ENCODE data around the gene SLC6A1.

The SLC6A1 gene

DNA sequence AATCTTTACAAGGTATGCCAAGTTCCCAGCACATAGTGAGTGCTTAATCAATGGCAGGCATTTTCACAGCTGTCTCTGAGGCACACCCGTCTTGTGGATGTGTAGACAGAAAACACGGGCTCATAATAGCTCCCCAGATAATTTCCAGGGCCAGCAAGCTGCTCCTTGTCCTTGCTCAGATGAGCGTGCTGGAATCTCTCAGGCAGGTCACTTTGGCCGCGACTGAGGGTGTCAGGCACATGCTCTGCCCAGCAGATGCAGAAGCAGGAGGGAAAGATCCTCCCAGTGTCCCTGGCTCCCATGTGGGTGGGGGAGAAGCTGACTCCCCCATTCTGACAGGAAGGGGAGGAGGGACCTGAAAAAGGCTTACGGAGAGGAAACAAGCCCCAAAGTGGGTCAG lies 35.6 kb upstream of the SLC6A1 start:
- Mint-ChIP-seq H3K27me3 (peaks cover 23 to 72% of the 10 kb centered on the region in 2 donors), H3K36me3 (ENCODE audit: insufficient read depth) (no peaks in the 10 kb centered on the region), H3K4me3 (no peak overlapping the region), H3K4me1 (ENCODE audit: low read depth in 2 of 2) (no peaks in the 10 kb centered on the region), H3K9me3 (no peaks in the 10 kb centered on the region), H3K27ac (no peak overlapping the region)
- DNase-seq (no peak), ATAC-seq (replicated peaks) (no peak)

DNA sequence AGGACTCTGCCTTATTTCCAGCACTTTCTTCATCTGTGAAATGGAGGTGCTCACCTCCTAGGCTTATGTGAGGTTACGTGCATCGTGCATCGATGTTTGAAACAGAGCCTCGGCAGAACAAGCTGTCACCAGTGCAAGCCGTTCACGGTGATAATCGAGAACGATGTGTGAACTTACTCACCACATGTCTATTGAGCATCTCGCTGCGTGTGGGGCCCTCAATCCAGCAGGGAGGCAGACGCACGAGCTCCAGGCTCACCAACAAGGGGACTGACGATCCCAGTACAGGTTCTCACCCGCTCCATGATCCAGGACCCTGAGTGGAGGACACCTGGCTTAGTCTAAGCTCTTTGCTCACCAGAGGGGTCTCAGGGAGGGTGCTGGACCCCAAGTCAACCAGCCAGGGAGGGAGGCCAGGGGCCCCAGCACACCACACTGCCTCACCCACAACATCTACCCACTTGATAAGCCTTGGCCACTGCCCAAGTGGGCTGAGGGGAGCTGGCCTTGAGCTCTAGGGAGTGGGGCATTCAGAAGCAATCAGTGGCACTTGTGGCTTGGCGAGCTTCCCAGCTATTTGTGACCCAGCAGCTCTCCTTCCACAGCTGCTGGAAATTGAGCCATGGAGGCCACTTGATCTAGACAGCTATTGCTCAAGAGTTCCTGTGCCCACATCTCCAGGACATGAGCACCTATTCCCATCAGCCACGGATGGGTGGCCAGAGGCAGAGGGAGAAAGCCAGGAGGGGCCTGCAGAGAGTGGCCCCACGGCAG lies 34.4 kb upstream of the SLC6A1 start:
- peaks cover 23 to 79% of the 10 kb centered on the region in 2 donors for H3K27me3 Mint-ChIP-seq
- H3K36me3 Mint-ChIP-seq (ENCODE audit: insufficient read depth) = no peaks in the 10 kb centered on the region
- H3K9me3 Mint-ChIP-seq = no peaks in the 10 kb centered on the region
- no peak overlapping the region for H3K27ac Mint-ChIP-seq
- no peak for ATAC-seq (replicated peaks)
- no peaks in the 10 kb centered on the region for H3K4me1 Mint-ChIP-seq (ENCODE audit: low read depth in 2 of 2)
- DNase-seq = no peak
- no peak overlapping the region for H3K4me3 Mint-ChIP-seq

DNA sequence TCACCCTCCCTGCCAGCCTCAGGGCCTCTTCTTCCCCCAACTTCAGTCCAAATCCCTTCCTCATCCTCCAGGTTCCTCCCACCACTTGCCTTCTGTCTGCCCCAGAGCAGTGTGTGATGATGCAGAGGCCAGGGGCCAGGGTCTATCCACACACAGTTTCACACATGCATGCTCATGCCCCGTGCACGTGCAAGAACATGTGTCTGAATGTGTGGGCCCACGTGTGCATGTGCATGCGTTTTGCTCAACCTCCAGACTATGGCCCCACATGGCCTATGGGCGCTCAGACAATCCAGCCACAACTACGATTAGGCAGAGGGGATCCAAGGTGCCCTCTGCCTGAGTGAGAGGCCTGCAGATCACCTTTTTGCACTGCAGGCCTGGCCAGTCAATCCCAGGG lies 32.3 kb upstream of the SLC6A1 start:
- Mint-ChIP-seq H3K27ac (no peak overlapping the region), H3K36me3 (ENCODE audit: insufficient read depth) (no peaks in the 10 kb centered on the region), H3K27me3 (peaks cover 26 to 68% of the 10 kb centered on the region in 2 donors), H3K4me3 (no peak overlapping the region), H3K9me3 (peaks cover 0 to 3% of the 10 kb centered on the region in 2 donors), H3K4me1 (ENCODE audit: low read depth in 2 of 2) (no peaks in the 10 kb centered on the region)
- no peak for DNase-seq
- no peak for ATAC-seq (replicated peaks)

DNA sequence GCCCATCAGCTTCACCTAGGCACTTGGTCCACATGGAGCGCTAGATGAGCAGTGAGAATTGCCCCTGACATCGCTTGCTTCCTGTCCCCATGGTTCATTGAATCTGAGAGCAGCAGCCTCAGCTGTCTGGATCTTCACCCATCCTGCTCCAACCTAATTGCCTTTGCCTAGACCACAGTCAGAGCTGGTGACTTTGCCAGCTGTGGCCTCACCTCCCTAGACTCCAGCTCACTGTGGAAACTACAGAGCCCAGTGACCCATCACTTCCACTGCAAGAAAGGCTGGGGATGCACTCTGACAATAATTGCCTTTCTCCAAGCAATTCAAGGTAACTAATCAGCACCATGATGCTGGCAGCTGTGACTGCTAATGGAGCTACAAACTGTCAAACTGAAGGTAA lies 30.6 kb upstream of the SLC6A1 start:
- Mint-ChIP-seq H3K36me3 (ENCODE audit: insufficient read depth) (no peaks in the 10 kb centered on the region), H3K27me3 (peaks cover 30 to 68% of the 10 kb centered on the region in 2 donors), H3K4me3 (no peak overlapping the region), H3K9me3 (peaks cover 0 to 3% of the 10 kb centered on the region in 2 donors), H3K4me1 (ENCODE audit: low read depth in 2 of 2) (no peaks in the 10 kb centered on the region), H3K27ac (no peak overlapping the region)
- DNase-seq = no peak
- ATAC-seq (replicated peaks) = no peak

DNA sequence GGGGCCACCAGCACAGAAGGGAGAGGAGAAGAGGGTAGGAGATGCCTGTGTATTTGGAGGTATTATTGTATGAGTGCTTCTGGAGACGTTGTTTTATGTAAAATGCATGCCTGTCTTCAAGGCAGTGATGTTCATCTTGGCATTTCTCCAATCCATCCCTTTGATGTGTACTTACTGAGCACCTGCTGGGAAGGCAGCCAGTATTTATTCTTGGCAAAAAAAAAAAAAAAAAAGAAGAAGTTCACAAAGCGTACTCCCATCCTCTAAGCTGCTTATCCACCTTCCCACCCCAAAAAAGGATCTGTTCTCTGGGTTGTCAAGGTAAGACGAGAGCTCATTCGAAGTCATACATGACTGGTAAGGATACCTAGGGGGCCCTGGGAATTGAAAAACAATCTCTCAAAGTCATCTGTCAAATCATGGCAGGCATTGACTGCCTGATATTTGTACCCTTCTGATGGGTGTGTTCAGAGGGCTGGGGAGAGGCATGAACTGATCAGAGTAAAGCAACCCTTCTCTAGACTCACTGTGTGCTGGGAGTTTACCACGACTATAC lies 30.0 kb upstream of the SLC6A1 start:
- ATAC-seq (replicated peaks) (no peak), DNase-seq (no peak)
- Mint-ChIP-seq H3K27me3 (peaks cover 30 to 73% of the 10 kb centered on the region in 2 donors), H3K9me3 (peaks cover 0 to 3% of the 10 kb centered on the region in 2 donors), H3K36me3 (ENCODE audit: insufficient read depth) (no peaks in the 10 kb centered on the region), H3K4me1 (ENCODE audit: low read depth in 2 of 2) (no peaks in the 10 kb centered on the region), H3K4me3 (no peak overlapping the region), H3K27ac (no peak overlapping the region)

DNA sequence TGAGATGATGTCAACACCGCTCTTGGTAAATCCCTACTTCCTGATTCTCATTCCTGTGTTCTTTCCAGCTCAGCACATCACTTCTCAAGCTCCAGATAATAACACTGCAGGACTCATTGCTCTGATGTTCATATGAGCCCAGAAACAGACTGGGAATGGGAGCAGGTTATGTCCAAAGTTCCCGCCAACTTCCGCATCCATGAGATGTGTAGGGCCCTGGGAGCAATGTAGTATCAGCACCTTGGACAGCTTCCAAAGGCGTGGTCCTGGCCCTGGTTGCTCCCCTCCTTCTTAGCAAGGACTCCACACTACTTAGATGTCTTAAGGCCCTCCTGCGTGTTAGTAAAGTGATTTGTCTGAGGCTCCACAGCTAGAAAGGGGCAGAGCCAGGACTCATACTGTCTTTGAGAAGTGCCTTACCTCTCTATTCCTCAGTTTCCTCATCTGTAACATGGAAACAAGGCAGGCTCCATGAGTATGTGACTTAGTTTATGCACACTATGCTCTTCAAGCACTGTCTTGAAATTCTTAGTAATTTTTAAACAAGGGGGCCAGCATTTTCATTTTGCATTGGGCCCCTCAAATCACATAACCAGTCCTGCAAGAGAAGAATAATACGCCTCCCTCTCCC lies 27.9 kb upstream of the SLC6A1 start:
- H3K4me1 Mint-ChIP-seq (ENCODE audit: low read depth in 2 of 2) = no peaks in the 10 kb centered on the region
- H3K36me3 Mint-ChIP-seq (ENCODE audit: insufficient read depth) = no peaks in the 10 kb centered on the region
- no peak overlapping the region for H3K4me3 Mint-ChIP-seq
- no peak for DNase-seq
- peaks cover 35 to 66% of the 10 kb centered on the region in 2 donors for H3K27me3 Mint-ChIP-seq
- ATAC-seq (replicated peaks) = no peak
- H3K9me3 Mint-ChIP-seq = peaks cover 0 to 3% of the 10 kb centered on the region in 2 donors
- no peak overlapping the region for H3K27ac Mint-ChIP-seq

DNA sequence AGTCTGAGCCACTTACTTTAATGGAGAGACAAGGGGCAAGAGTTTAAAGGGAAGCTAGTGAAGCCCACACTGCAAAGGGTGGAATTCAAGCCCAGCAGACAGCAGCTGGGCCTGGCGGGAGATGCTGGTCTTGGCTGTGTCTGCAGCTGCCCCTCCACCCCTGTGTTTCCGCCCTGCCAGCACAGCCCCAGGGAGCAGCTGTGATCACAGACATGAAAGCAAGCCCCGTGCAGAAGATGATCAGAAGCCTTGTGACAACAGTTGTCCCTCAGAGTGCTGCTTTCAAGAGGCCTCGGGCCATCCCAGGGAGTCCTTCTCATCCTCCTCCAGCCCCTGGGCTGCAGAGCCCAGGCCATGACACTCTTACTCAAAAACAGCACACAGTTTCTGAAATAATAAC lies 24.1 kb upstream of the SLC6A1 start:
- H3K4me3 Mint-ChIP-seq = no peak overlapping the region
- no peaks in the 10 kb centered on the region for H3K36me3 Mint-ChIP-seq (ENCODE audit: insufficient read depth)
- no peak overlapping the region for H3K27ac Mint-ChIP-seq
- H3K4me1 Mint-ChIP-seq (ENCODE audit: low read depth in 2 of 2) = peaks cover 0 to 2% of the 10 kb centered on the region in 2 donors
- peaks cover 0 to 3% of the 10 kb centered on the region in 2 donors for H3K9me3 Mint-ChIP-seq
- no peak for DNase-seq
- peaks cover 30 to 63% of the 10 kb centered on the region in 2 donors for H3K27me3 Mint-ChIP-seq
- no peak for ATAC-seq (replicated peaks)

DNA sequence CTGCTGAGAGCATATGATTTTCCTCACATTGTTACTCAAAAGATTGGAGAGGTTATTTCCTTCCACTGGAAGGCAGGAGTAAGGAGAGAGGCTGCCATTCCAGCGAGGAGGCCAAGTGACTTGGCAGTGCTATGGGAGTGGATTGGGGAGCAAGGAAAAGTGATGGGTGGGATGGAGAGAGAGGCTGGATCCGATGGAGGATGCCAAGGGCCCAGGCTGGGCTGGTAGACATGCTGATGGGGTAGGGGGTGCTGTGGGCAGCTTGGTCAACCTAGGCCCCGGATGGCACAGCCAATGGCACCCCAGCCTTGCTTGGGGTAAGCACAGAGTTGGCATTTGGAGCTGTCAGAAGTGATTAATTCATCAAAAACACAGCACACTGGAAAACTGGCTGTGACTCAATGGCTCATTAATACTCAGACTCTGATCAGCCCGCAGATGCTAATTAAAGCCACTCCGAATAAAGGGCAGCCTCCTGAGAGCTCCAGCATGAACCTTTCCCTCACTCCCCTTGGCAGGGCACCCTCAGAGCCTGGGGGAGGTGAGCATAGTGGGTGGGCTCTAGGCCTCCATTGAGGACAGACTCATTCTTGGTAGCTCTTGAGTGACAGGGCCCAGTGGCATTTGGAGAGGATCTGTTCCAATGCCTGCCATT lies 22.1 kb upstream of the SLC6A1 start:
- H3K27me3 Mint-ChIP-seq = peaks cover 27 to 69% of the 10 kb centered on the region in 2 donors
- no peak overlapping the region for H3K27ac Mint-ChIP-seq
- ATAC-seq (replicated peaks) (no peak), DNase-seq (no peak)
- no peaks in the 10 kb centered on the region for H3K36me3 Mint-ChIP-seq (ENCODE audit: insufficient read depth)
- H3K4me3 Mint-ChIP-seq = no peak overlapping the region
- no peaks in the 10 kb centered on the region for H3K9me3 Mint-ChIP-seq
- H3K4me1 Mint-ChIP-seq (ENCODE audit: low read depth in 2 of 2) = peaks cover 0 to 2% of the 10 kb centered on the region in 2 donors

DNA sequence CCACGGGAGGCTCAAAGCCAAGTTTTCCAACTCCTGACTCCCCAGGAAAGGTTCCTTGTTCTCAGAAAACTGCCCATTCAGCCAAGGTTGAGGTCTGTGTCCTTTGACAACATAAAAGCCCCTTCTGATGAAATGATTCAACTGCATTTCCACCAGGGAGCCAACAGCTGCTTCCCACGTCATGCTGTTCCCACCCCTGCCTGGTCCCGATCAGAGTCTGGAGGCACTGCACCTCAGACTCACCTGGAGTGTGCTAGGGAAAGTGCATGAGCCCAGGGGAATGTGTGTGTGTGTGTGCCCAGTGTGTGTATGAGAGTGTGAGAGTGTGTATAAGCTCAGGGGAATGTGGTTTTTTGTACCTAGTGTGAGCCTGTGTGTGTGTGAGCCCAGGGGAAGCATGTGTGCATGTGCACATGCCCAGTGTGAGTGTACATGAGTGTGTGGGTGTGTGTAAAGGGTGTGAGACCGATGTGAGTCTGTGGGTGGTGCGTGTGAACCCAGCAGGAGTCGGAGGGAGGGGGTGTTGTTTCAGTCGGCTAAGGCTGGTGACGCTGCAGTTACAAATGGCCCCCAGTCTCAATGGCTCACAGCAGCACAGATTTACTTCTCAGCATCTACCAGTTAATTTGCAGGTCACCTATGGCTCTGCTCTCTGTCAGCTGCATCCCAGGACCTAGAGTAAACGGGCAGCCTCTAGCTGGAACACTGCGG lies 20.3 kb upstream of the SLC6A1 start:
- no peak overlapping the region for H3K4me3 Mint-ChIP-seq
- no peaks in the 10 kb centered on the region for H3K9me3 Mint-ChIP-seq
- no peak overlapping the region for H3K27ac Mint-ChIP-seq
- ATAC-seq (replicated peaks) (no peak), DNase-seq (no peak)
- H3K27me3 Mint-ChIP-seq = peaks cover 13 to 64% of the 10 kb centered on the region in 2 donors
- H3K36me3 Mint-ChIP-seq (ENCODE audit: insufficient read depth) = no peaks in the 10 kb centered on the region
- peaks cover 0 to 2% of the 10 kb centered on the region in 2 donors for H3K4me1 Mint-ChIP-seq (ENCODE audit: low read depth in 2 of 2)

DNA sequence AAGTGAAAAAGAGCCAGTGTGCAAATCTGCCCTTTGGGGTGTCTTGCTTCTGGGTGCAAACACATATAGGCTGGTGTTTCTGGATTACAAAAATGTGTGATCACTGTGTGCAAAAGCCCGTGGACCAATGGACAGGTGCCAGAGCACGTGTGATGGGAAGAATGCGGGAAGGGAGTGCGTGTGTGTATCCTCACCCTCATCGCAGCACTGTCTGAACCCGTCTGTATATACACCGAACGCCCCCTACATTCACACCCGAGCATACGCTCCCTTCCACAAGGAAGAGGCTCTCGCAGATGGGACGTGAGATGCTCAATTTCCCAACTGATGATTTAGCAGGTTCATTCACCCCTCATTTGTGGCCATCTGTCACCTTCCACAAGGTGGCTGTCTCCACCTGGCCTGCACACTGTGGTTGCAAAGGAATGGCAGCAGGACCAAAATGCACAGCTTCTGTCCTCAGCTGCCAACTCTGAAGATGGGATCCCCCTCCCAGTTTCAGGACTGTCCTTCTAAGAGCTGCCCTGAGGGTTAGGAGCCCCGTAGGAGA lies 19.4 kb upstream of the SLC6A1 start:
- DNase-seq (no peak), ATAC-seq (replicated peaks) (no peak)
- H3K27ac Mint-ChIP-seq = no peak overlapping the region
- H3K4me1 Mint-ChIP-seq (ENCODE audit: low read depth in 2 of 2) = peaks cover 0 to 2% of the 10 kb centered on the region in 2 donors
- no peak overlapping the region for H3K4me3 Mint-ChIP-seq
- peaks cover 11 to 70% of the 10 kb centered on the region in 2 donors for H3K27me3 Mint-ChIP-seq
- no peaks in the 10 kb centered on the region for H3K9me3 Mint-ChIP-seq
- H3K36me3 Mint-ChIP-seq (ENCODE audit: insufficient read depth) = no peaks in the 10 kb centered on the region

DNA sequence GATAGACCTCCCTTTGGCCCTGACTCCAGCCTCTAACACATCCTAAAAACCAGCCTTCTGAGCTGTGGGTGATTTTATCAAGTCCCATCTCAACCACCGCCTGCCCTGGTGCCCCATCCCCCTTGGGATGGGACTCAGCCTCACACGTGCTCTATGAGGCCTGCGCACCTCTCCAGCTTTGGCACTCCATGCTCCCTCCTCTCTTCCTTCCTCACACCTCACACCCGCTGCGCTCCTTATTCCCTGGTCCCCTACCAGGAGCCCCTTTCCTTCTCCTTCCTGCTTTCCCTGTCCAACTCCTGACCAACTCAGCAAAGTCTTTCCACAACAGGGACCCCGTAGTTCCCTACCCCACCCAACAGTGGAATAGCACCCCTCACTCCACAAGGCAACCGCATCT lies 18.4 kb upstream of the SLC6A1 start:
- Mint-ChIP-seq H3K27ac (no peak overlapping the region), H3K9me3 (no peaks in the 10 kb centered on the region), H3K4me3 (no peak overlapping the region), H3K27me3 (peaks cover 18 to 73% of the 10 kb centered on the region in 2 donors), H3K4me1 (ENCODE audit: low read depth in 2 of 2) (peaks cover 0 to 2% of the 10 kb centered on the region in 2 donors), H3K36me3 (ENCODE audit: insufficient read depth) (no peaks in the 10 kb centered on the region)
- ATAC-seq (replicated peaks) (no peak), DNase-seq (no peak)

DNA sequence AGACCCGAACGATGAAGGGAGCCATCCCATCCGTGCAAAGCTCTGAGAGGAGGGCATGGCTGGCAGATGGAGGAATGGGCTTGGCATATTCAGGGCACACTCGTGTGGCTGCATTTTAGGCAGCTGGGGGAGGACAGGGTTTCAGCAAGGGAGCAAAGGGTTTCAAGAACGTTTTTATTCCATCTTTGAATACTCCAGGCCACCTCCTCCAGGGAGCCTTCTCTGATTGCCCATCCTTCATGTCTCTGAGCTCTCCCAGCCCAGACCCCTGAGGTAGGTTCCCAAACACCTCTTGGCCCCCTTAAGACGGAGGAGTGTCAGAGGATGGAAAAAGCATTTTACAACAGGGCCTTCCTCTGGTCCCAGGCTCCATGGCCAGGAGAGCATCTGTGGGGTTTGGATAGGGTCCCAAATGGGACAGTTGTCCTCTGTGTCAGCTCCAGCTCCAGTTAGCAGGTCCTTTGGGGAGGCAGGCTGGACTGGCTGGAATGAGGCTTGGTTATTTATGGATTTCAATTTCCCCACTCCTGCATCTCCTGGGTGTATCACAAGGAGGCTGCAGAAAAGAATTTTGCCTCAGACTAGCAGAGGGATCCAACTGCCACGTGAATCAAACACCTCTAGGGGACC lies 17.7 kb upstream of the SLC6A1 start:
- ATAC-seq (replicated peaks) = no peak
- Mint-ChIP-seq H3K9me3 (no peaks in the 10 kb centered on the region), H3K27me3 (peaks cover 20 to 70% of the 10 kb centered on the region in 2 donors), H3K4me1 (ENCODE audit: low read depth in 2 of 2) (peaks cover 0 to 2% of the 10 kb centered on the region in 2 donors), H3K27ac (no peak overlapping the region), H3K4me3 (no peak overlapping the region), H3K36me3 (ENCODE audit: insufficient read depth) (no peaks in the 10 kb centered on the region)
- no peak for DNase-seq

All from effector memory CD8-positive, alpha-beta T cell (primary cell).